ENCODE data around the gene SPACA6. TPM values are rescaled to one million over a fixed set of nuclear protein-coding genes. Genes with fewer than 3 reads are reported as not detected.
"Not testable (repeated sequence)": the region's sequence is repeated elsewhere in the genome, so short reads cannot be mapped to it uniquely, and the experiment has no call there.

SPACA6 gene, protein sequence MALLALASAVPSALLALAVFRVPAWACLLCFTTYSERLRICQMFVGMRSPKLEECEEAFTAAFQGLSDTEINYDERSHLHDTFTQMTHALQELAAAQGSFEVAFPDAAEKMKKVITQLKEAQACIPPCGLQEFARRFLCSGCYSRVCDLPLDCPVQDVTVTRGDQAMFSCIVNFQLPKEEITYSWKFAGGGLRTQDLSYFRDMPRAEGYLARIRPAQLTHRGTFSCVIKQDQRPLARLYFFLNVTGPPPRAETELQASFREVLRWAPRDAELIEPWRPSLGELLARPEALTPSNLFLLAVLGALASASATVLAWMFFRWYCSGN
- total RNA-seq = 13.9 TPM
- long read RNA-seq, partial matches to known transcripts = 1 of 8 reads
- long read RNA-seq, other reads (novel, unspliced or antisense) = 7 of 8 reads

DNA sequence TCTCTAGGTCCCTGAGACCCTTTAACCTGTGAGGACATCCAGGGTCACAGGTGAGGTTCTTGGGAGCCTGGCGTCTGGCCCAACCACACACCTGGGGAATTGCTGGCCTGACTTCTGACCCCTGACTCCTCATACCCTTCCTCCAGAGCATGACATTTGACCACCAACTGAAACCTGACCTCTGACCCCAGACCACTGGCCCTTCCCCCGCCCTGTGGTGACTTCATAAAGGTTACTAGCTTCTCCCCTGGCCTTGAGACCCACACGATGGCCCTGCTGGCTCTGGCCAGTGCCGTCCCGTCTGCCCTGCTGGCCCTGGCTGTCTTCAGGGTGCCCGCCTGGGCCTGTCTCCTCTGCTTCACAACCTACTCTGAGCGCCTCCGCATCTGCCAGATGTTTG lies at the start of gene SPACA6:
Gene SPACA6 (plus strand): TSS at position 71 of the 400 bp plus-strand sequence. CDS start 197 bp downstream, at position 268.
- intact Hi-C loops (cut with micrococcal nuclease) = no loop called here
- ATAC-seq = no peak
- DNase-seq = no peak

DNA sequence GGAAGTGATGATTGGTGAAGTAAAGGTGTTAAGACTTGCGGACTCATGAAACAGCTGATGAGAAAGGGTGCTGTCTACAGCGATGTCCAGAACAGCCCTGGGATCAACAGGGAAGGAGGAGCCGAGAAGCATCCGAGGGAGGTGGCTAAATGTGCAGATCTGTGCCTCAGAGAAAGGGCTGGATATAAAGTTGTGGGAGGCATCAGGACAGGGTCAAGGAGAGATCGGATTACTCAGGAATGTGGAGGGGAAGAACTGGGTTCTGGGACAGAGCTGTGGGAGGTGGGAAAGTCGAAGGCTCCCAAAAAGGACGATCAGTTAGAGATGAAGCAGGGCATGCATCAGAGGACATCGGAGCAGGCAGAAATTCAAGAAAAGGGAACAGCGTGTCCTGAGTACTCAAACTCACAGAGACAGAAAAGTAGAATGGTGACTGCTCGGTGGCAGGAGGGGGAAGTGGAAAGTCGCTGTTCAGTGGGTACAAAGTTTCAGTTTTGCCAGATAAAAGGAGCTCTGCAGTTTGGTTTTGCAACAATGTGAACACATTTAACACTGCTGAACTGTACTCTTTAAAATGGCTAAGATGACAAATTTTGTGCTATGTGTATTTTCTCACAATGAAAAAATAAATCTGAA lies 48.4 kb upstream of the SPACA6 start:
- DNase-seq (no peak), ATAC-seq (no peak)
- intact Hi-C loops (cut with micrococcal nuclease) = no loop called here

DNA sequence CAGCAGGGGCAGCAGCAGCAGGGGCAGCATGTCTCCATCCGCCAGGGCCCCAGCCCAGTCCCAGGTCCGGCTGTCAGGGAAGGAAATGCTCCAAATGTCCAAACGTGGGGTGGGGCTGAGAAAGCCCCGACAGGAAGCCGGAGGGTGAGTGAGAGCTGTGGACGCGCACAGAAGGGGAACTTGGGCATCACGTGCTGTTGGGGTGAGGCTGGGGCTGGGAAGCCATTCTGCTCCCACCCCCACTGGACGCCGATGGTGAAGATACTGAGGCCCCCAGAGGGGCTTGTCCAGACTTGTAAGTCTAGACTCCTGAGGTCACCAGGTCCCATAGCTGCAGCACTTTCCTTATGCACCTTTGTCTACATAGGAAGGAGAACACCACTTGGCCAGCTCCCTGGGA lies 46.4 kb upstream of the SPACA6 start, which contains the start of gene SIGLEC14:
Gene SIGLEC14 (minus strand): TSS at position 96 of the 400 bp plus-strand sequence. CDS start 66 bp downstream, at position 30.
- intact Hi-C loops (cut with micrococcal nuclease) = not testable (repeated sequence)
- DNase-seq = peak; percentile 29
- ATAC-seq = peak; percentile 53

DNA sequence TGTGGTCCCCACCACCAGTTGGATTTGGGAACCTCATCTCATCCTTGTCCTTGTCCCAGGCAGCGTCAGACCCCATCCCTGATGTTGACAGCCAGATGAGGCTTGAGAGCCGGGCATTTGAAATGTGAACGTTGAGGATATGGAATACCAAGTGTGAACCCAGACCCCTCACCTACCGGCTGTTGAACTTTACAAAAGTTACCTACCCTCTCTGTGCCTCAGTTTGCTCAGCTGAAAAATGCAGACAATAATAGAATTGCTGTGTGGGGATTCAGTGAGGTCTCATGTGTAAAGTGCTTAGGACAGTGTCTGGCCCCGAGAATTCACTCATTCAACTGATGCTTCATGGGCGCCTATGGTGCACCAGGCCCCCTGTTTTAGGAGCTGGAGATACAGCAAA lies 45.8 kb upstream of the SPACA6 start:
- DNase-seq = no peak
- ATAC-seq = no peak
- intact Hi-C loops (cut with micrococcal nuclease) = no loop called here

DNA sequence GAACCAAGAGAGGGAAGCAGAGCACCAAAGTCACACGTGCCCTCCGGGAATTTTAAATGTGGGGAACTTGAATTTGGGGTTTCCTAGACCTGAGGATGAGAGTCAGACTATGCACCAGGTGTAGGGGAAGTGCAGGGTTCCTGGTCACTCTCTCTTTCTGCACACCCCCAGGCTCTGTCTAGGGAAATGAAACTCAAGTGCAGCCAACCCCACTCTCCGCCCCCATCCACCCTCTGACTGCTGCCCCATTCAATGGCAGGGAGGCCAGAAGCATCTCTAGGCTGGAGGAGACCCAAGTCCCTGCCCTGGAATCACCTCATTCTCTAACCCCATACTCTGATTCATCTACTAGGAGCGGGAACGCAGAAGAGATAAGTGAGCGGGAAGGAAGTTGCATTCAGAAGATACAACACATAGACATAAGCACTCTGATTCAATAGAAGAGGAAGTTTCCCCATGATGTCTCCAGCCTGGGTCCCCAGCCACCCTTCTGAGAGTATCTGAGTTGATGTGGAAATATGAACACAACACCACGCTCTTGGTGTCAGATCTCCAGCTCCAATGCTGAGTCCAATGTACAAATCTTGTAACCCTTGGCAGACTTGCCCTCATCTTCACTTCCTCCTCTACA lies 41.8 kb upstream of the SPACA6 start:
- ATAC-seq (peak; percentile 38), DNase-seq (no peak)
- intact Hi-C loops (cut with micrococcal nuclease) = loop anchor here (5.0 kb wide), 1 partner anchor 184 kb away; no protein-coding TSS in a partner anchor

DNA sequence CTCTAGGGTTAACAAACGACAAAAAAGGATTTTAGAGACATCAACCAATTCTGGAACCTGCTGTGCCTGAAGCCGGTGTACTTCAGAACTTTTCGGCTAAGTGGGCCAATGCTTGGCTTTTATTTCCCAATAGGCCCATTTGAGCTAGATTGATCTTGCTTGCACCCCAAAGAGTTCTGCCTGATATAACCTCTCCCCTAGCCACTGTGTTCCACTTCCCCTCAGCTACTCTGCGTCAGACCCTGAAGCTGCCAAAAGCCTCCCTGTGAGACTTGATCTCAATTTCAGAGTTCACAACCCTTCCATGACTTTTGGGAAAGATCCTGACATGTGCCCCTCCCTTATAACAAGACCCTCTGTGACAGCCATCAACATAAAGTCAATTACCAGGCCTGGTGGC lies 40.9 kb upstream of the SPACA6 start:
- no peak for DNase-seq
- intact Hi-C loops (cut with micrococcal nuclease) = loop anchor here (5.0 kb wide), 1 partner anchor 185 kb away; no protein-coding TSS in a partner anchor
- ATAC-seq = no peak

DNA sequence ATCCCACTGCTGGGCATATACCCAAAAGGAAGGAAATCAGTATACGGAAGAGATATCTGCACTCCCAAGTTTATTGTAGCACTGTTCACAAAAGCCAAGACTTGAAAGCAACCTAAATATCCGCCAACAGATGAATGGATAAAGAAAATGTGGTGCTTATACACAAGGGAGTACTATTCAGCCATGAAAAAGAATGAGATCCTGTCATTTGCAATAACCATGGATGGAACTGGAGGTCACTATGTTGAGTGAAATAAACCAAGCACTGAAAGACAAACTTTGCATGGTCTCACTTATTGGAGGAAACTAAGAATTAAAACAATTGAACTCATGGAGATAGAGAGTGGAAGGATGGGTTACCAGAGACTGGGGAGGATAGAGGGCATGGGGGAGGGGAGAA lies 40.0 kb upstream of the SPACA6 start:
- intact Hi-C loops (cut with micrococcal nuclease) = loop anchor here (5.0 kb wide), 1 partner anchor 186 kb away; no protein-coding TSS in a partner anchor
- no peak for ATAC-seq
- DNase-seq = no peak

DNA sequence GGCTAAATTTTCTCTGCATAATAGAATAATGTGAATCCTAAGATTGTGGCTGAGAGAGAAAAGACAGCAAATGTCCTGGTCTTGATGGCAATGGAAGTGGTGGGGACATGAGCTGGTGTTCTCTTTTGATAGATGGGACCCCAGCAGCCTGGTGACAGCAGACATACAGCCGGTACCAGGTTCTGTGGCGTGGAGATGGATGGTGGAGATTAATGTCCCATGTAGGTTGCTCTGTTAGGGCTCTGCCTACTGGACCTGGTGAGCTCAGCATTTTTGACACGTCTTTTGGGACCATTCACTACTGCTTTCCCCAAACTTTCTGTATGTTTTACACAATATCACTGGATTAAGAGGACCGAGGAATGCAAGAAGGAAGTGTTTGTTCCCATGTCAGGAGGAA lies 38.3 kb upstream of the SPACA6 start:
- no peak for DNase-seq
- ATAC-seq = no peak
- intact Hi-C loops (cut with micrococcal nuclease) = loop anchor here (5.0 kb wide), 1 partner anchor 187 kb away; no protein-coding TSS in a partner anchor

DNA sequence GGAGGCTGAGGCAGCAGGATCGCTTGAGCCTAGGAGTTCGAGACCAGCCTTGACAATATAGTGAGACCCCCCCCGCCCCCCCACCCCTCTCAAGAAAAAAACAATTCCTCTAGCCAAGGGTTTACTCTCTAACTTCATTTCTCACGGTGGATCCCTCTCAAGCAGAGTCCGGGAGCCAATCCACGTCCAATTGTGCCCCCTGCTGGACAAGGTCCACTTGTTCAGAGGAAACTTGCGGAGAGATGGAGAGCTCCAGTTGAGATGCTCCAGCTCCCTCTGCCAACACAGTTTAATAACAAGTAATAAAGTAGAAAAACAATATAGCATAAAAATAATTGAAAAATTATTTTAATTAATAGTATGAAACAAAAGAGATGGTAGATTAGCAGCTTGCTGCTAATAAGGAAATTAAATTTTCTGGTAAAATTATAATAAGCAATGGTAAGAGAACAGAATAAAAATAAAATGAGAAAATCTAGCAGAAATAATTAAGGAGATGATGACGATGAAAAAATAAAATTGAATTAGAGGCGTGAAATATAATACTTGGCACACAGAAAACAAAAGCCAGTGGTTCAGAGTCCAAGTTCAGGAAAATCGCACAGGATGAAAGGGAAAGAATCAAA lies 32.0 kb upstream of the SPACA6 start:
- ATAC-seq (peak; percentile 51), DNase-seq (peak; percentile 45)
- intact Hi-C loops (cut with micrococcal nuclease) = no loop called here

DNA sequence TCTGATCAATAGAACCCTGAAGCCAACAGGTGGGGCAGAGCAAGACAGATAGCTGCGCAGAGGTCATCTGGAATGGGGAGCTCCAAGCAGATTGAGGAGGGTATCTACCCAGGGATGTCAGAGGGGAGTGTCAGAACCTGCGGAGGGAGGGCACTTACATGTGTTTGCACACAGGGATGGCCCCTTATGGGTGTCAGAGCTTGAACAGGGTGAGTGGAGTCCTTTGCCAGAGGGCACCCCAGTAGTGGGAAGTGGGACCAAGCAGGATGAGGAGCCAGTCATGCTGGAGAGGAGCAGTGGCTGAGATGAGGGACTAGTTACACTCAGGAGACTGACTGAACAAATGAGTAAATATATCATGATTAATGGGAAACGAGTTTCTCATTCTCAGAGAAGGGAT lies 29.5 kb upstream of the SPACA6 start:
- no peak for DNase-seq
- ATAC-seq = no peak
- intact Hi-C loops (cut with micrococcal nuclease) = no loop called here

DNA sequence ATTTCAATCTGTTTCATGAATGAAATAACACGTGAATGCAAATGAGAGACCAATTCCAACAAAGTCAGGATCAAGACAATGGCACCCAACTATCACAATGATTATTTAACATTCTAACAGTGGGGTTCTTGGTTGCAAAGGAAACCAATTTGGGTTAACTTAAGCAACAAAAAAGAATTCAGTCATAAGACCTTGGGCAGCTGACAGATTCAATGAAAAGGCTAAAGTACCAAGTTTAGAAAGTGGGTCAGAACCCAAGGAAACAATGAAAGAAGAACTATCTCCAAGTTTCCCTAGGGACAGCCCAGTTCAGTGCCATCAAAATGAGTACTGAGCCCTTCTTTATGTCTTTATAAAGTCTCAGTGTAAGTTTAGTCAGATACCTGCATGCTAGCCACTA lies 29.0 kb upstream of the SPACA6 start:
- ATAC-seq (no peak), DNase-seq (no peak)
- intact Hi-C loops (cut with micrococcal nuclease) = no loop called here

DNA sequence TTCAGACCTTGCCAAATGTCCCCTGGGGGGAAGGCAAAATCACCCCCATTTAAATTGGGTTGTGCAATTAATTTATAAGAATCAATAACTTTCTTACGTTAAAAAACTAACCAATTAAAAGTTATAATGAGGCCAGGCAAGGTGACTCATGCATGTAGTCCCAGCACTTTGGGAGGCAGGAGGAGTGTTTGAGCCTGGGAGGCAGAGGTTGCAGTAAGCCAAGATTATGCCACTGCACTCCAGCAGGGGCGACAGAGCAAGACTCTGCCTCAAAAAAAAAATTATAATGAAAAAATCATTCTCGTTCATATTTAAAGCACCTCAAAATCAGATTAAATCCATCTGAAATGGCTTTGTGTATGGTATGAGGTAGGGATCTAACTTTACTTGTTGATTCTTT lies 28.1 kb upstream of the SPACA6 start:
- ATAC-seq (no peak), DNase-seq (no peak)
- intact Hi-C loops (cut with micrococcal nuclease) = no loop called here

DNA sequence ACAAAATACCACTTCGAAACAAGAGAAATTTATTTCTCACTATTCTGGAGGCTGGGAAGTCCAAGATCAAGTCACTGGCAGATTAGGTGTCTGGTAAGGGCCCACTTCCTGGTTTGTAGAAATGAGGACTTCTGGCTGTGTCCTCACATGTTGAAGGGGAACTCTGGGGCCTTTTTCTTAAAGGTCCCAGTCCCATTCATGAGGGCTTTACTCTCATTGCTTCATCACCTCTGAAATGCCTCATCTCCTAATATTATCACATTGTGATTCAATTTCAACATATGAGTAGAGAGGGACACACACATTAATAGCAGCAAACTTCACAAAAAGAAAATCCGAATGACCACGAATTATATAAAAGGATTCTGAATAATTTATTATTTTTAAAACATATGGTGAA lies 24.9 kb upstream of the SPACA6 start:
- DNase-seq = no peak
- intact Hi-C loops (cut with micrococcal nuclease) = no loop called here
- ATAC-seq = no peak

DNA sequence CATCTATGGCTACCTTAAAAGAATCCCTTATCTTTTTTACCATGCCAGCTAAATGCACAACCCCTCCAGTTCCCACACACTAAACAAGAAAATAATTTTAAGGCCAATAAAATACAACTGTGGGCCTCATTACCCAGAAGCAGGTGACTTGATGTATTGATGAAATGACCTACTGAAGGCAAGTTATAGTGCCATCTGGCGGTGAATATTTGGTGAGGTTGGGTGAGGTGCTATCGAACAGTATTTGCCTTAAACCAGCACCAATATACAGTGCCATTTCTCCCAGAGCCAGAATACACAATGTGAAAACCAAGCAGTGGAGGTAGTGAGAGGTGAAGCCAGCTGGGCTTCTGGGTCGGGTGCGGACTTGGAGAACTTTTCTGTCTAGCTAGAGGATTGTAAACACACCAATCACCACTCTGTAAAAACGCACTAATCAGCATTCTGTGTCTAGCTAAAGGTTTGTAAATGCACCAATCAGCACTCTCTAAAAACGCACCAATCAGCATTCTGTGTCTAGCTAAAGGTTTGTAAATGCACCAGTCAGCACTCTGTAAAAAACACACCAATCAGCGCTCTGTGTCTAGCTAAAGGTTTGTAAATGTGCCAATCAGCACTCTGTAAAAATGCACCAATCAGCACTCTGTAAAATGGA lies 17.1 kb upstream of the SPACA6 start:
- intact Hi-C loops (cut with micrococcal nuclease); ATAC-seq; DNase-seq: not testable (repeated sequence)

DNA sequence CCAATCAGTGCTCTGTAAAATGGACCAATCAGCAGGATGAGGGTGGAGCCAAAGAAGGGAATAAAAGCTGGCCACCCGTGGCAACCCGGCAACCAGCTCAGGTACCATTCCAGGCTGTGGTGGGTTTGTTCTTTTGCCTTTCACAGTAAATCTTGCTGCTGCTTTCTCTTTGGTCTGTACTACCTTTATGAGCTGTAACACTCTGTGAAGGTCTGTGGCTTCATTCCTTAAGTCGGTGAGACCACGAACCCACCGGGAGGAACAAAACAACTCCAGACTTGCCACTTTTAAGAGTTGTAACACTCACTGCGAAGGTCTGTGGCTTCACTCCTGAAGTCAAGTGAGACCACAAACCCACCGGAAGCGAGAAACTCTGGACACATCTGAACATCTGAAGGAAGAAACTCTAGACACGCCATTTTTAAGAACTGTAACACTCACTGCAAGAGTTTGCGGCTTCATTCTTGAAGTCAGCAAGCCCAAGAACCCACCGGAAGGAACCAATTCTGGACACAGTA lies 16.5 kb upstream of the SPACA6 start:
- ATAC-seq (no peak), DNase-seq (no peak)
- intact Hi-C loops (cut with micrococcal nuclease) = no loop called here

DNA sequence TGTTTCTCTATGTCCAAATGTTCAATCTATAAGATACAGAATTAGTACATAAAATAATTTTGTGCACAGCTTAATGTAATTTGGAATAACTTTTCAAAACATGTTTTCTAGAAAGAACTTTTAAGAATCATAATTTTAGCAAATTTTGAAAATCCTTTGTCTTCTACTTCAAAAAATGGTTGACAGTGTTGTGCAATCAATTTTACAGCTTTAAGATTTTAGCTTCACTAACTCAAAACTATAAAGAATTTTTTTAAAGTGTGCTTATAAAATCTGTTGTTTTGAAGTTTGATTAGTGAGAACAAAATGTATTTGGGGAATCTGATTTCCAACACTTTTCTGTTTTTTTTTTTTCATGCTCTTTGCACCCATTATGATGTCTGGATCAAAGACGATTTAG lies 12.7 kb upstream of the SPACA6 start:
- ATAC-seq (no peak), DNase-seq (no peak)
- intact Hi-C loops (cut with micrococcal nuclease) = no loop called here

DNA sequence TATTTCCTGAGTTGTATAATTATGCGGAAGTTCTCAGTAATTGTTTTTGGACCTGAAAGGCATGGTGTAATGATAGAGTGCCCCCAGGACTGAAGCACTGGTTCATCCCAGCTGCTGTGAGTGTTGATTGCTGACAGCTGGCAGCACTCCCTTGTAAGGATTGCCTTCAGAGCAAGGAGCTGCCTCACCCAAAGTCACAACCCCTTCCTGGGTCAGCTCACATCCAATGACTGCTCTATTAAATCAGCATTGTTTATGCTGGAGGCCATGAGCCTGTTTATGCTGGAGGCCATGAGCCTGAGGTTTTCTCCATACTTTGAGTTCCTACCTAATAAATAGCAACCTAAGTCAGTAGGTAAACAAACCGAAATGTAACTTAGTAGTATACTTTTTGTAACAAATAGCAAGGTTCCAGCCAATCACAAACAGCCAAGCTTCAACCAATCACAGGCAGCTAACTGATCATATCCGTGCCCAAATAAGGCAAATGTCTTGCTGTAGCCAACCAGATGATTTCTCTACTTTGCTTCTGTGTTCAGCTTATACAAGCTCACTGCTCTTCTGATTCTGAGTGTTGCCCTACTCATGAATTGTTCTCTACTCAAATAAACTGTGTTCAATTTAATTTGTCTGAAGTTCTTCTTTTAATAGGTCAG lies 11.7 kb upstream of the SPACA6 start:
- ATAC-seq (peak; percentile 40), DNase-seq (no peak)

DNA sequence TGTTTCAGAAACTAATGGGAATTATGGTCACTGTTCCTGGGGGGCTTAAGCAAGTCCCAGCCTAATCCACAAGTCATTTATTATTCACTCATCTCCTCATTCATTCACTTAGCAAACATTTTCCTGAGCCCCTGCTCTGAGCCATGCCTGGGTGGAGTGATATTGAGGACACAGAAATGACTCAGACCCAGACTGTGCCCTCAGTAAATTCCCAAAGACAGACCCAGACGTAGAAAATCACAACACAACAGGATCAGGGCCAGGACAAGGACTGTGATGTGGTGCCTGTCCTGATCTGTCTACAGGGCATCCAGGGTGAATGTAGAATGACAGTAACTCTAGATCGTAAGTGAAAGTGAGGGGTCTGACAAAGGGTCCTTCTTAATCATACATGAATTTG lies 7.0 kb upstream of the SPACA6 start:
- DNase-seq = no peak
- no peak for ATAC-seq
- intact Hi-C loops (cut with micrococcal nuclease) = no loop called here

More for the DNA sequence above, 11.7 kb upstream of the SPACA6 start:
- intact Hi-C loops (cut with micrococcal nuclease) = no loop called here
